Gastroesophageal sphincter (tissue), 3 donors: ENCODE measurements around the gene GRIK2.

ENCODE experiments used
- EP300 ChIP-seq: sonication (generic); formaldehyde crosslinking; IDR thresholded peaks from one replicate; pipeline ENCODE4 v1.6.1; 2017; ENCODE audit warnings: antibody characterized with exemption, mild to moderate bottlenecking
- POLR2A ChIP-seq, 2 donors: fragments of 450-650 bp; IDR thresholded peaks; one replicate each; pipeline ENCODE4 v1.6.1; 2017; ENCODE audit warnings: antibody characterized with exemption in 2 of 2, mild to moderate bottlenecking in 2 of 2, moderate library complexity in 1 of 2
- POLR2AphosphoS5 ChIP-seq: sonication (generic); formaldehyde crosslinking; IDR thresholded peaks from one replicate; pipeline ENCODE4 v1.6.1; 2017; ENCODE audit warnings: antibody characterized with exemption
- TF ChIP-seq, protein P1 (sequence below), 4 experiments: fragments of 200-600 bp in 2 of 4; fragments of 450-650 bp in 2 of 4; sonication (generic) in 1 of 4; IDR thresholded peaks; one replicate each; pipeline ENCODE4 v1.5.1; 2017 to 2019; ENCODE audit warnings: antibody characterized with exemption in 4 of 4, mild to moderate bottlenecking in 2 of 4, moderate library complexity in 2 of 4

DNA sequence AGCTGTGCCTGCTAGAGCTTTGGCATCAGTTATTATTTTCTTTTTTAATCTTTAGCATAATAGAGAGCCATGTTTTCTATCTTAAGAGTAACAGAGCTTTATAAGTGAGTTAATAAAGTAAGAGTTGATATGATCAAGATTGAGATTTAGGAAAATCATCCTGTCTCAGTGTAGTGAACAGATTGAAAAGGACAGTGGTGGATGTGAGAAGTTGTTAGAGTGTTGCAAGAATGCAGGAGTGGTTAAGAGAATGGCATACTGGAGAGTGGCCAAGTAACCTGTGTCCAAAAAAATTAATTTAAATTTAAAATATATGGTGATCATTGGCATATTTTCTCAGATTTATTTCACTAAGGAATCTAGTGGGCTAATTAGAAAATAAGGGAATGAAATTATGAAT is 629.3 kb downstream of the GRIK2 start:
- TF ChIP-seq, protein P1, sequence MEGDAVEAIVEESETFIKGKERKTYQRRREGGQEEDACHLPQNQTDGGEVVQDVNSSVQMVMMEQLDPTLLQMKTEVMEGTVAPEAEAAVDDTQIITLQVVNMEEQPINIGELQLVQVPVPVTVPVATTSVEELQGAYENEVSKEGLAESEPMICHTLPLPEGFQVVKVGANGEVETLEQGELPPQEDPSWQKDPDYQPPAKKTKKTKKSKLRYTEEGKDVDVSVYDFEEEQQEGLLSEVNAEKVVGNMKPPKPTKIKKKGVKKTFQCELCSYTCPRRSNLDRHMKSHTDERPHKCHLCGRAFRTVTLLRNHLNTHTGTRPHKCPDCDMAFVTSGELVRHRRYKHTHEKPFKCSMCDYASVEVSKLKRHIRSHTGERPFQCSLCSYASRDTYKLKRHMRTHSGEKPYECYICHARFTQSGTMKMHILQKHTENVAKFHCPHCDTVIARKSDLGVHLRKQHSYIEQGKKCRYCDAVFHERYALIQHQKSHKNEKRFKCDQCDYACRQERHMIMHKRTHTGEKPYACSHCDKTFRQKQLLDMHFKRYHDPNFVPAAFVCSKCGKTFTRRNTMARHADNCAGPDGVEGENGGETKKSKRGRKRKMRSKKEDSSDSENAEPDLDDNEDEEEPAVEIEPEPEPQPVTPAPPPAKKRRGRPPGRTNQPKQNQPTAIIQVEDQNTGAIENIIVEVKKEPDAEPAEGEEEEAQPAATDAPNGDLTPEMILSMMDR (IDR thresholded peaks at IDR 0.05) = no peak
- TF ChIP-seq POLR2A (IDR thresholded peaks at IDR 0.05) (no peak), EP300 (no peak), POLR2AphosphoS5 (no peak)
